Body of pancreas (tissue), 4 donors: ENCODE measurements around the gene BLTP2. TPM values are rescaled to one million over a fixed set of nuclear protein-coding genes. Genes with fewer than 3 reads are reported as not detected.

ENCODE experiments used
- ATAC-seq: fragments of 150-250 bp; one replicate; pipeline ENCODE4 v1.9.1; 2016
- DNase-seq, 4 donors: peaks; one replicate each; pipeline ENCODE4 v3.0.0-alpha.2; 2019
- H3K27ac ChIP-seq, 4 donors: fragments of 200-600 bp; sonication (generic); 1 replicate in 3 of 4; 2 replicates in 1 of 4; pipeline versions ENCODE4 v1.5.1 to v1.6.1; 2016 to 2019; ENCODE audit warnings: mild to moderate bottlenecking in 1 of 4, mixed read lengths in 1 of 4, moderate library complexity in 1 of 4
- H3K27me3 ChIP-seq, 2 donors: fragments of 200-600 bp; sonication (generic); one replicate each; pipeline ENCODE4 v1.6.0; 2016; ENCODE audit warnings: mild to moderate bottlenecking in 1 of 2
- H3K36me3 ChIP-seq, 2 donors: fragments of 200-600 bp; sonication (generic); replicated peaks in 1 of 2; 2 replicates each; pipeline ENCODE4 v1.5.1; 2016; ENCODE audit warnings: low read depth in 2 of 2; ENCODE audit not compliant: insufficient read depth in 1 of 2
- H3K4me1 ChIP-seq: fragments of 200-600 bp; sonication (generic); one replicate; pipeline ENCODE4 v1.6.0; 2016
- H3K4me3 ChIP-seq, 2 donors: fragments of 200-600 bp; sonication (generic); 1 replicate in 1 of 2; 2 replicates in 1 of 2; pipeline ENCODE4 v1.5.1; 2016 to 2019
- H3K9me3 ChIP-seq, 3 donors: fragments of 200-600 bp; sonication (generic); 1 replicate in 2 of 3; 2 replicates in 1 of 3; pipeline ENCODE4 v1.5.1; 2016
- CTCF ChIP-seq, 7 experiments: fragments of 450-650 bp in 4 of 7; fragments of 200-600 bp in 3 of 7; sonication (generic) in 3 of 7; IDR thresholded peaks; one replicate each; pipeline ENCODE4 v1.5.1; 2016 to 2019; ENCODE audit warnings: antibody characterized with exemption in 7 of 7
- POLR2A ChIP-seq, 3 donors: fragments of 450-650 bp; IDR thresholded peaks; one replicate each; pipeline ENCODE4 v1.6.1; 2016; ENCODE audit warnings: antibody characterized with exemption in 3 of 3, mild to moderate bottlenecking in 2 of 3
- WGBS, 2 donors: methylation state at CpG; one replicate each; pipeline ENCODE4 v1.1.5; 2017; 5-methylcytosine and 5-hydroxymethylcytosine counted together
- intact Hi-C: fragments of 100-400 bp; cut with DNase I; formaldehyde crosslinking; loops from one replicate; pipeline ENCODE4 v1.15.1; 2023
- total RNA-seq, 2 donors: library from RNA; depleted of rRNA; stranded (reverse); fragments of >200 nt; gene quantifications; one replicate each; pipeline ENCODE4 v1.1.0, GENCODE V29; 2016

The BLTP2 gene
- total RNA-seq, 2 donors from 2014 or later, result 70.8 to 87.3 TPM

GRCh38 chr17:28626818-28627217 is 18.1 kb downstream of the BLTP2 start:
- intact Hi-C loops, result no loop called here
- WGBS, 2 donors, result 88 to 96% methylated on average over 4 of the region's 4 CpGs
- Histone ChIP-seq H3K36me3 (peaks cover 28% of the 10 kb centered on the region in 2 donors), H3K27ac (no peak overlapping the region), H3K9me3 (no peaks in the 10 kb centered on the region), H3K4me3 (no peak overlapping the region), H3K4me1 (peaks cover 5% of the 10 kb centered on the region), H3K27me3 (no peaks in the 10 kb centered on the region)
- no peak for ATAC-seq
- TF ChIP-seq CTCF (IDR thresholded peaks at IDR 0.05), result no peak
- no peak for TF ChIP-seq POLR2A (IDR thresholded peaks at IDR 0.05)
- no peak for DNase-seq

GRCh38 chr17:28624148-28624547 is 20.8 kb downstream of the BLTP2 start:
- no peaks in the 10 kb centered on the region for H3K27me3 ChIP-seq
- peaks cover 5% of the 10 kb centered on the region for H3K4me1 ChIP-seq
- TF ChIP-seq POLR2A (IDR thresholded peaks at IDR 0.05), result no peak
- no peak for TF ChIP-seq CTCF (IDR thresholded peaks at IDR 0.05)
- 86 to 91% methylated on average over 2 of the region's 2 CpGs for WGBS, 2 donors
- H3K4me3 ChIP-seq, result no peak overlapping the region
- H3K9me3 ChIP-seq, result no peaks in the 10 kb centered on the region
- H3K36me3 ChIP-seq, result peaks cover 34 to 37% of the 10 kb centered on the region in 2 donors
- ATAC-seq, result no peak
- no peak for DNase-seq
- intact Hi-C loops, result no loop called here
- no peak overlapping the region for H3K27ac ChIP-seq

GRCh38 chr17:28623696-28624095 is 21.3 kb downstream of the BLTP2 start:
- peaks cover 37 to 42% of the 10 kb centered on the region in 2 donors for H3K36me3 ChIP-seq
- H3K9me3 ChIP-seq, result no peaks in the 10 kb centered on the region
- H3K4me1 ChIP-seq, result peaks cover 5% of the 10 kb centered on the region
- no peak overlapping the region for H3K27ac ChIP-seq
- intact Hi-C loops, result no loop called here
- DNase-seq (no peak), ATAC-seq (no peak)
- no peaks in the 10 kb centered on the region for H3K27me3 ChIP-seq
- TF ChIP-seq POLR2A (IDR thresholded peaks at IDR 0.05), result no peak
- TF ChIP-seq CTCF (IDR thresholded peaks at IDR 0.05), result no peak
- 78 to 93% methylated on average over 4 of the region's 4 CpGs for WGBS, 2 donors
- H3K4me3 ChIP-seq, result no peak overlapping the region

- intact Hi-C loops, result no loop called here
- ATAC-seq, result no peak
- Histone ChIP-seq H3K9me3 (no peaks in the 10 kb centered on the region), H3K36me3 (peaks cover 40 to 50% of the 10 kb centered on the region in 2 donors), H3K27ac (no peak overlapping the region), H3K4me1 (peaks cover 5% of the 10 kb centered on the region), H3K27me3 (no peaks in the 10 kb centered on the region), H3K4me3 (no peak overlapping the region)
- TF ChIP-seq CTCF (IDR thresholded peaks at IDR 0.05) (no peak), POLR2A (IDR thresholded peaks at IDR 0.05) (no peak)
- no peak for DNase-seq
- 59 to 78% methylated on average over 3 of the region's 3 CpGs for WGBS, 2 donors
Observed at GRCh38 chr17:28622186-28622585, 22.8 kb downstream of the BLTP2 start.

GRCh38 chr17:28620010-28620409 is 24.9 kb downstream of the BLTP2 start:
- no peak overlapping the region for H3K27ac ChIP-seq
- peaks cover 5% of the 10 kb centered on the region for H3K4me1 ChIP-seq
- no peaks in the 10 kb centered on the region for H3K9me3 ChIP-seq
- WGBS, 2 donors, result 77 to 82% methylated on average over 2 of the region's 2 CpGs
- DNase-seq, result no peak
- no peaks in the 10 kb centered on the region for H3K27me3 ChIP-seq
- no peak for ATAC-seq
- intact Hi-C loops, result no loop called here
- TF ChIP-seq CTCF (IDR thresholded peaks at IDR 0.05) (no peak), POLR2A (IDR thresholded peaks at IDR 0.05) (no peak)
- H3K36me3 ChIP-seq, result peaks cover 45 to 66% of the 10 kb centered on the region in 2 donors
- no peak overlapping the region for H3K4me3 ChIP-seq
